Dendritic cell treated with granulocyte-macrophage colony-stimulating factor and Interleukin-4, amounts not matched to agents 40 ng/mL and 50 ng/mL, for 4 days (primary cell): Measurements from ENCODE around the gene MPZL3.
A peak's percentile ranks its signal among the peaks of the same experiment; 100 is the strongest.

Source experiments
- H3K27ac Mint-ChIP-seq: one replicate; pipeline ENCODE4 v1.8.0; 2022; ENCODE audit warnings: mild to moderate bottlenecking, mixed read lengths
- H3K27me3 Mint-ChIP-seq: one replicate; pipeline ENCODE4 v1.8.0; 2022; ENCODE audit warnings: mild to moderate bottlenecking, mixed read lengths
- H3K36me3 Mint-ChIP-seq: one replicate; pipeline ENCODE4 v1.8.0; 2022; ENCODE audit warnings: low read depth, mixed read lengths
- H3K4me1 Mint-ChIP-seq: one replicate; pipeline ENCODE4 v1.8.0; 2022; ENCODE audit warnings: low read depth, mixed read lengths
- H3K4me3 Mint-ChIP-seq: one replicate; pipeline ENCODE4 v1.8.0; 2022; ENCODE audit warnings: mild to moderate bottlenecking, moderate library complexity, mixed read lengths
- H3K9me3 Mint-ChIP-seq: one replicate; pipeline ENCODE4 v1.8.0; 2022; ENCODE audit warnings: mixed read lengths
- intact Hi-C: fragments of 100-400 bp; cut with micrococcal nuclease; formaldehyde crosslinking; loops from one replicate; pipeline ENCODE4 v1.15.0; 2022

Gene MPZL3

DNA sequence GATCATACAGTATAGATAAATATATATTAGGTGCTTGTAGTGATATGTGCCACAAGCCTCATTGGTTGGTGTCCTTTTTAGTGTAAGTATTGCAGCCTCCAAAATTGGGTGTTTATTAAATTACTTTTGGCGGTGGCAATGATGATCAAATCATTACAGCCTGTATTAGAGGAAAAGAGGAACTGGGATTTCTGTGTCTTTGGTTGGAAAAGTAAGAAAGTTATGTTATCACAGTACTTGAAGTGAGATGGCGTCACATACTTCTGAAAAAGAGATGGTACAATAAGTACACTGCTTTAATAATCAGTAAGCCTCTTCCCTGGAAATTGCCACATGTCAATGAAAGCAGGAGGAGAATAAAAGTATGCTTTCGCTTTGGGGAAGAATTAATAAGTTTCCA, 523 bp upstream of the MPZL3 start:
- Mint-ChIP-seq H3K9me3 (no peaks in the 10 kb centered on the region), H3K36me3 (peaks cover 6% of the 10 kb centered on the region), H3K4me3 (peak overlapping the region; percentile 96), H3K27ac (peak overlapping the region; percentile 96), H3K27me3 (no peaks in the 10 kb centered on the region), H3K4me1 (peaks cover 18% of the 10 kb centered on the region)
- intact Hi-C loops = loop anchor here (5.0 kb wide), 1 partner anchor 35 kb away; no protein-coding TSS in a partner anchor

DNA sequence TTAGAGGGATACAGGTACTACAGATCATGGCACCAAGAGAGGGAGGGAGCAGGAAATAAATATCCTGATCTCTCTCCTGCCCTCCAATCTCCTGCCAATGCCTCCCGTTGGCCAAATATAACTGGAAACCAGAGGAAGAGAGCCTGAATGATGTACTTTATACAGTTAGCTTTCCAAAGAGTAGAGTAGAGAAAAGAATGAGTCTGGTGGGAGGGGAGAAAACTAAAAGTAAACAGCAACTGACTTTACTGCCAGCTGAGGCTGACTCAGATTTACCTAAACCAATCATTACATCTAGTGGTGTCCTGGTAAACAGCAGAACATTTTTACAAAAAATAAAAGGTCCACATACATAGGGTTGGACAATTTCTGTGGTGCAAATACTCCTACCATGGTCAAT, 5.1 kb downstream of the MPZL3 start:
- no peaks in the 10 kb centered on the region for H3K9me3 Mint-ChIP-seq
- H3K27ac Mint-ChIP-seq = no peak overlapping the region
- peaks cover 3% of the 10 kb centered on the region for H3K36me3 Mint-ChIP-seq
- no peaks in the 10 kb centered on the region for H3K27me3 Mint-ChIP-seq
- H3K4me1 Mint-ChIP-seq = peaks cover 48% of the 10 kb centered on the region
- intact Hi-C loops = no loop called here
- H3K4me3 Mint-ChIP-seq = no peak overlapping the region

DNA sequence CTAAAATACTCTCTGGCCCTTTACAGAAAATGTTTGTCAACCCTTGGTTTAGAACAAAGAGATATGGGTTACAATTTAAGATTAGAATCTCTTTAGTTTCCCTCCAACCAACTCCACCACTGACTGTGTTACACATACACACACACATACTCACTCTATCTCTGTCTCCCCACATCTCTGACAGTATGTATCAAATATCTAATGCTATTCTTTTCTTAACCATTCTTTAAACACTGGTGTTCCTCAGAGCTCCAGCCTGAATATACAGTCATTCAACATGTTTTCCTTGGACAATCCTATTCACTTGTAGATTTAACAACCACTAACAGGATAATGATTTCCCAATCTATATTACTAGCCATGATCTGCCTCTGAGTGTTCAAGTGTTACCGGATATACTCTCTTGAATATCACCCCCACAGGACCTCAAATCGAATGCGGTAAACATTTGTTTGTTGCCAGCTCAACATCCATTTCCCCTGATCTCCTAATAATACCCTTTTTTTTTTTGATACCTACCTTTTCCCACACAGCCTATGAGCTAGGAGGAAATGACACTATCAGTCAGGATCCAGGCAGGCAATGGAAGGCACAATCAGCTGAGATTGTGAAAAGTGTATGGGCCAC, 6.1 kb downstream of the MPZL3 start:
- H3K9me3 Mint-ChIP-seq = no peaks in the 10 kb centered on the region
- H3K4me1 Mint-ChIP-seq = peaks cover 52% of the 10 kb centered on the region
- H3K27me3 Mint-ChIP-seq = no peaks in the 10 kb centered on the region
- H3K36me3 Mint-ChIP-seq = no peaks in the 10 kb centered on the region
- intact Hi-C loops = no loop called here
- no peak overlapping the region for H3K27ac Mint-ChIP-seq
- H3K4me3 Mint-ChIP-seq = no peak overlapping the region

DNA sequence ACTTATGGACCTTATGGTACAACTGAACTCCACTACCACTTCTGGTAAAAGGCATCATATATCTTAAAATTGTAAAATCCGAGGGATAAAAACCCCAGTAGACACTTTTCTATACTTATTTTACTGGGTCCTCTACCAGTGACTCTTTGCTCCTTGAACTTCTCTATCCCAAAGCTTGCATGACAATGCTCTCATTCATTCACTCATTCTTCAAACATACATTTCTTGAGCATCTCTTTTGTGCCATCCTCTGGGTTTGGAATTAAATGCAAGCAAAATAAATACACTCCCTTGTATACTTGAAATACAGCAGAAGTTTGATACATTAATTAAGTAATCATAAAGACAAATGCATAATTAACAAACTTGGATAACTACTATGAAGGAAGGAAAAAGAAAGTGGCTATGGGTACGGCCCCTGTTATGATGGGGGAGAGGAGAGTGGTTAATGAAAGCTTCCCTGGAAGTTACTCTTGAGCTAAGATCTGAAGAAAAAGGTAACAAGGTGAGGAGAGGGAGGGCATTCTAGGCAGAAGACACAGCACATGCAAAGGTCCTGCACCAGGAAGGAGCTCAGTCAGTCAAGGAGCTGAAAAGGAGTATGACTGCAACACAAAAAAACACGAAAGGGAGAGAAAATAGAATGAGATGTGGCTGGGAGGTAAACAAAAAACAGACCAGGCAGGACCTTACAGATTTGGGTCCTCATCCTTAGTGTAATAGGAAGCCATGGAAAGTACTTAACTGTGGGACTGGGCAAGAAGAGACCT, 8.0 kb downstream of the MPZL3 start:
- intact Hi-C loops = no loop called here
- peaks cover 69% of the 10 kb centered on the region for H3K4me1 Mint-ChIP-seq

DNA sequence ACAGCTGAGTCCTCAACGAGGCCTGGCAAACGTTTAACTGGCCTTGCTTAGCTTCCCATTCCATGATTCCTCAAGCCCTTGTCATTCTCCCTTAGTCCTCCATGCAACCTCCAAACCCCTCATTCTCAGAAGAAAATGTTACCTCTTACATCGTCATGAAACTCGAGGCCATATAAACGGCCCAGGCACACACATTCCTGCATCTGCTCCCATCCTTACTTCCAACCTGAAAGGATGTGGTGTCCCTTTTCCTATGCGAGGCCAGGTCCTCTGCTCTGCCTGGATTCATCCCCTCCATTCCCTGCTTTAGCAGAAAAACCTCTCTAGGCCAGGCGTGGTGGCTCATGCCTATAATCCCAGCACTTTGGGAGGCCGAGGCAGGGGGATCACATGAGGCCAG, 9.0 kb downstream of the MPZL3 start:
- H3K27ac Mint-ChIP-seq = peak overlapping the region; percentile 38
- no peaks in the 10 kb centered on the region for H3K27me3 Mint-ChIP-seq
- intact Hi-C loops = no loop called here
- H3K9me3 Mint-ChIP-seq = no peaks in the 10 kb centered on the region
- peaks cover 79% of the 10 kb centered on the region for H3K4me1 Mint-ChIP-seq
- no peak overlapping the region for H3K4me3 Mint-ChIP-seq
- H3K36me3 Mint-ChIP-seq = no peaks in the 10 kb centered on the region

More for the DNA sequence above, 8.0 kb downstream of the MPZL3 start:
- Mint-ChIP-seq H3K36me3 (no peaks in the 10 kb centered on the region), H3K9me3 (no peaks in the 10 kb centered on the region), H3K27me3 (no peaks in the 10 kb centered on the region), H3K27ac (peak overlapping the region; percentile 38), H3K4me3 (no peak overlapping the region)

DNA sequence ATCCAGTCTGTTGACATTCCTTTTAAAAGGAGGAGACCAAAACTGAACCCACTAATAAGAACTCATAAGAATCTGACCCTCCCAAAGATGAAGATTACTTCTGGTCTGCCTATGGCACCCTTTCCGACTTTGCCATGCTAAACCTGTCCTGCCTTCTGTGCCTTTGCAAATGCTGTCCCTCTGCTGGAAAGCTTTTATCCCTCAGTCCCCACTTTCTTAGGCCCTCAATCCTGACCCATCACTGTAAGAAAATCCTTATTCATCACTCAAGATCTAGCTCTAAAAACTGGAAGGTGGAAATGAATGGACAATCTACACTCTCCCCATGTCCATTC, 10.4 kb downstream of the MPZL3 start:
- no peaks in the 10 kb centered on the region for H3K27me3 Mint-ChIP-seq
- no peak overlapping the region for H3K4me3 Mint-ChIP-seq
- no peaks in the 10 kb centered on the region for H3K9me3 Mint-ChIP-seq
- intact Hi-C loops = no loop called here
- peak overlapping the region; percentile 39 for H3K27ac Mint-ChIP-seq
- peaks cover 79% of the 10 kb centered on the region for H3K4me1 Mint-ChIP-seq
- H3K36me3 Mint-ChIP-seq = no peaks in the 10 kb centered on the region

DNA sequence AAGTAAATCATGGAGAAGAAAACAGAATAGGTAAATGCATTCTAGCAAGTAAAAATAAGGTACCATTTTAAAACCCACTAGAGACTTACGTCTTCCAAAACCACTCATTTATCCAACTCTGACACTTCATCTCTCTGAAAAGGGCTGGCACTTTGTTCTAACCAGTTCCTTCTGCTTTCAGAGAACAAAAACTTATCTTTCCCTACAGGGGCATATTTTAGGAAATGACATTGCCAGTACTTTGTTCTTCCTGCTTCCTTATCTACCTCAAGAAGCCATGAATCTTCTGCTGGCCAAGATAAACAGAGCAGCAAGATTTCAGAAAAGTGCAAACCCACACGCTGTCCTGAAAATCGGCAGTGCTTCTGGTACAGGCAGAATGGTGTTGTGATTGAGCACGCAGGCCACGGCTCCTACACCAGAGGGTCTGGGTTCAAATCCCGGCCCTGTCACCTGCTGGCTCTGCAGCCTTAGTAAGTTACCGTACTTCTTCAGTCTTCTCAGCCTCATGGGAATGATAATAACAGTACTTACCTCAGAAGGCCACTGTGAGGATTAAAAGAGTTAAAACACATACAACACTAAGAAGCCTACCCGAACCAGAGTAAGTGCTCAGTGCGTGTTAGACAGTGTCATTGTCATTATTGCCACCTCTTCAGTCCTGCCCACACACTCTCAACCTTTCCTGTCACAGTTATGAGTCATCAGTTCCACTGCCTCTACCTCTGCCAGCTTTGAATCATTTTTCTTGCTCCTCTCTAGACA, 11.0 kb downstream of the MPZL3 start:
- no peaks in the 10 kb centered on the region for H3K36me3 Mint-ChIP-seq
- H3K4me1 Mint-ChIP-seq = peaks cover 79% of the 10 kb centered on the region
- H3K4me3 Mint-ChIP-seq = no peak overlapping the region
- H3K9me3 Mint-ChIP-seq = no peaks in the 10 kb centered on the region
- intact Hi-C loops = no loop called here
- H3K27me3 Mint-ChIP-seq = no peaks in the 10 kb centered on the region
- H3K27ac Mint-ChIP-seq = peak overlapping the region; percentile 39

DNA sequence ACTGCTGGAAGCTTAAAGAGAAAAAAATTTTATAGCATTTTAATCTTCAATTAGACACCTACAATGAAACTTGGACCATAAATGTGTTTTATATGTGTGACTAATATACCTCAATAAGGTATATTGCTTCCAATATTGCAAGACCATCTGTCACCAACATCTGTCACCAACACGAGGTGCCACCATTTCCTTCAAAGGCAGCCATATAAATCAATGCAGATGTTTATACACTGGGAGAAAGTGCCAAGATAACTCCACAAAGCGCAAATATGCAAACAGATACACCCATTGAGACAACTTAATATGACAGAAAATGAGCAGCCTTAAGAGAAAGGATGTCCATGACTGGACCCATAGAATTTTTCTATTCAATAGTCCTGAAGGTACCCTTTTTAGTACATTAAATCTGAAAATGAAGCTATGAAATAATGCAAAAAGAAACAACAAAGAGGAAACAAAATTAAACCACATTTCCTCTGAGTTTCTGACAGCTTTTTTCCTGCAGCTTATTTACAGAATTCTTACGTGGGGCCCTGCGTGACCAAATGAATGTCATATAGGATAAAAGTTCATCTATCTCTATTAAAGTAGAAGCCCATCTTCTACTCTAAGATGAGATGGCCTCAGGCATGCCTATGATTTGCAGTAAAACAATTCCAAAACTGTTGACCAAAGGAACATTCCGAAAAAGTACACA, 12.5 kb downstream of the MPZL3 start:
- Mint-ChIP-seq H3K36me3 (peaks cover 9% of the 10 kb centered on the region), H3K4me3 (no peak overlapping the region)
- intact Hi-C loops = no loop called here

DNA sequence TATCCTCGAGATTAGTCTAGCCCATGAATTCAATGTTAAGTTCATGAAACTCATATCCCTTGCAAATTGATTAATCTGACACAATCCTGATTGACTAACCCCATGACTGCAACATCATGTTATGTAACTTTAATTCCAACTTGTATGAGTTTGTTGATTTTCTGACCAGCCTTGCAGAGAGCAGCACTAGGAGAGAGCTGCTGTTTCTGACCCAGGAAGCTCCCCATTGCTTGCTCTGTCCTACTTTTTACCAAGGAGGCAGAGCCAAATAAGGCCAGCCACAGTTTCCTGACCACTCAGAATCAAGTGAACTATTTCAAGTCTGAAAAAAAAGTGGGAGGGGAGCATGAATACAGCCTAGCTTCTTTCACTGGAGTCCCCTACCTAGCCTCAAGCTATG, 13.2 kb downstream of the MPZL3 start:
- no peaks in the 10 kb centered on the region for H3K9me3 Mint-ChIP-seq
- peaks cover 76% of the 10 kb centered on the region for H3K4me1 Mint-ChIP-seq
- H3K27me3 Mint-ChIP-seq = no peaks in the 10 kb centered on the region
- peaks cover 15% of the 10 kb centered on the region for H3K36me3 Mint-ChIP-seq
- intact Hi-C loops = no loop called here
- no peak overlapping the region for H3K4me3 Mint-ChIP-seq
- H3K27ac Mint-ChIP-seq = peak overlapping the region; percentile 58

More for the DNA sequence above, 12.5 kb downstream of the MPZL3 start:
- peak overlapping the region; percentile 39 for H3K27ac Mint-ChIP-seq
- no peaks in the 10 kb centered on the region for H3K27me3 Mint-ChIP-seq
- peaks cover 76% of the 10 kb centered on the region for H3K4me1 Mint-ChIP-seq
- H3K9me3 Mint-ChIP-seq = no peaks in the 10 kb centered on the region

DNA sequence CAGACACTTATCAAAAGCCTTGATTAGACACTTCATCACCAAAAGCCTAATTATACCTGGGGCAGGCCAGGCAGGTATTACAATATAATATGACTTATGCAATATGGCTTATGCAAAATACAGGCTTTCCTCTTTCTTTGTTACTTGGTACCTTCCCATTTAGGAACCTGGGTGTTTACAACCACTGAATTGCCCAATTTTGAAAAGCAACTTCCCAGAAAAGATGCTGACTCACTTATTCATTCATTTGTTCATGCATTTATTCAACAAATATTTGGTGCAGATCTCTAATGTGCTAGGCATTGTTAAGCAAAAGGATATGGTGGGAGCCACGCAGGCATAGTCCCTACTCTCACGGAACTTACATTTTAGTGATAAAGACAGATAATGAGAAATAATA, 13.7 kb downstream of the MPZL3 start:
- H3K27me3 Mint-ChIP-seq = no peaks in the 10 kb centered on the region
- peak overlapping the region; percentile 58 for H3K27ac Mint-ChIP-seq
- peaks cover 71% of the 10 kb centered on the region for H3K4me1 Mint-ChIP-seq
- H3K9me3 Mint-ChIP-seq = no peaks in the 10 kb centered on the region
- peaks cover 18% of the 10 kb centered on the region for H3K36me3 Mint-ChIP-seq
- no peak overlapping the region for H3K4me3 Mint-ChIP-seq
- intact Hi-C loops = no loop called here

DNA sequence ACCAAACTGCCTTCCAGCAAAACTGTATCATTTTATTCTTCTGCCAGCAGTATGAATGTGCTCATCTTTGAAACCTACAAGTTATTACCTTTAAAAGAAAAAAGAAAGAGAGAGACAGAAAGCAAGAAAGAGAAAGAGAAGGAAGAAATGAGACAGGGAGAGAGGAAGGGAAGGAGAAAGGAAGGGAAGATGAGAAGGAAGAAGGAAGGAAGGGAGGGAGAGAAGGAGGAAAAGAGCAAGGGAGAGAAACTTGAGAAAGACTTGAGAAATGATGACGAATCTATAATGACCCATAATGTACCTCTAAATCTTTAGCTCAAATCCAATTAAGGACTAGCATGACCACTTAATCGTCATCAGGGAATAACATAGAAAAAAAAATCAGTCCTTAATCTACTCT, 16.0 kb downstream of the MPZL3 start:
- peaks cover 23% of the 10 kb centered on the region for H3K36me3 Mint-ChIP-seq

DNA sequence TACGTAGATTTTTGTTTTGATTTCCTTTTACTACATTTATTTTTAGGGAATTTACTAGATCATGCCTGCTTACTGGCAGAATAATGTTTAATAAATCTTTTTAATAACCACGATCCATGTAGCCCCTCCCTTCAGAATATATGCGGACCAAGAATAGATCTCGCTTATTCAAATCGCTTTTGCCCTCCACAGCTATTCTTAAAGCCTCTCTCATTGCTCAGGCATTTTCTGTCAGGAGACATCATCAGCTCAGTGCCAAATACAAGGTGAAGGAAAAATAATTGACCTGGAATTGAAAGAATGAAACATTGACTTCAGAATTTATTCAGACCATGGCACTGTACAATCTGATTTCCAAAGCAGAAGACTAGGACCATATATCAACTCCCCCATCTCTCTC, 17.3 kb downstream of the MPZL3 start:
- no peaks in the 10 kb centered on the region for H3K27me3 Mint-ChIP-seq
- peaks cover 40% of the 10 kb centered on the region for H3K4me1 Mint-ChIP-seq
- peaks cover 23% of the 10 kb centered on the region for H3K36me3 Mint-ChIP-seq
- no peak overlapping the region for H3K4me3 Mint-ChIP-seq
- H3K27ac Mint-ChIP-seq = no peak overlapping the region
- H3K9me3 Mint-ChIP-seq = no peaks in the 10 kb centered on the region
- intact Hi-C loops = no loop called here

More for the DNA sequence above, 16.0 kb downstream of the MPZL3 start:
- Mint-ChIP-seq H3K4me3 (no peak overlapping the region), H3K9me3 (no peaks in the 10 kb centered on the region), H3K4me1 (peaks cover 50% of the 10 kb centered on the region), H3K27ac (no peak overlapping the region), H3K27me3 (no peaks in the 10 kb centered on the region)
- intact Hi-C loops = no loop called here

DNA sequence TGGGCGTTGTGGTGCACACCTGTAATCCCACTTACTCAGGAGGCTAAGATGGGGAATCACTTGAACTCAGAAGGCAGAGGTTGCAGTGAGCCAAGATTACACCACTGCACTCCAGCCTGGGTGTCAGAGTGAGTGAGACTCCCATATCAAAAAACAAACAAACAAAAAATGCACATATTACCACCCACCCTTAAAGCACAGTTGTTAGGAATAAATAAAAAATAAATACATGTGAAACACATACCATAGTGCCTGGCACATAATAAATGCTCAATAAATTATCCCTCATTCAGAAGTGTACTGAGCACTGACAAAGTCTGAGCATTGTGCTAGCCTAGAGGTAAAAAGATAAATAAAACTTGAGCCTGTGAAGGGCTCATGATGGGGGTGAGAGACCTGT, 18.3 kb downstream of the MPZL3 start:
- Mint-ChIP-seq H3K27me3 (no peaks in the 10 kb centered on the region), H3K27ac (peak overlapping the region; percentile 7), H3K4me3 (no peak overlapping the region), H3K4me1 (peaks cover 41% of the 10 kb centered on the region), H3K9me3 (no peaks in the 10 kb centered on the region), H3K36me3 (peaks cover 23% of the 10 kb centered on the region)
- intact Hi-C loops = no loop called here

DNA sequence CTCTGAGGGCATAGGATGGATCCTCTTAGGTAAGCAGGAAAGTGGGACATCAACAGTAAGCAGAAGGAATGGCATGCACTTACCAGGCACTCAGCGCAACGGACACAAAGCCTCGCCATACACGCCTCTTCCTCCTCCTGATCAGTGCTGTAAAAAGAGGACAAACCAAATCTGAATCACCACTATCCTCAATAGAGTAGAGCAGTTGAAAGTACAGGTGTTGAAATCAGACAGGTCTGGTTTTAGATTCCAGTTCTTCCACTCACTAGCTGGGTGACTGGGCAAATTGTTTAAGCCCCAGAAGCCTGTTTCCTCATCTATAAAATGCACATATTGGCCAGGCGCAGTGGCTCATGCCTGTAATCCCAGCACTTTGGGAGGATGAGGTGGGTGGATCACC, 18.8 kb downstream of the MPZL3 start:
- no peak overlapping the region for H3K4me3 Mint-ChIP-seq
- H3K9me3 Mint-ChIP-seq = no peaks in the 10 kb centered on the region
- peaks cover 23% of the 10 kb centered on the region for H3K36me3 Mint-ChIP-seq

More for the DNA sequence above, 18.8 kb downstream of the MPZL3 start:
- Mint-ChIP-seq H3K27ac (no peak overlapping the region), H3K27me3 (no peaks in the 10 kb centered on the region), H3K4me1 (peaks cover 40% of the 10 kb centered on the region)
- intact Hi-C loops = no loop called here
